HG03558 (cell line): Measurements from ENCODE around the gene TAAR8.
"Not testable (repeated sequence)": the region's sequence is repeated elsewhere in the genome, so short reads cannot be mapped to it uniquely, and the experiment has no call there.

ENCODE experiments used
- ATAC-seq: cut with Tn5 transposase; IDR thresholded peaks from one replicate; pipeline ENCODE4 v1.9.1; 2021; ENCODE audit warnings: moderate number of reproducible peaks; ENCODE audit not compliant: unreplicated experiment; ENCODE audit errors: extremely low read depth

The TAAR8 gene

GRCh38 chr6:132552372-132552771 is at the start of gene TAAR8:
TAAR8 (plus strand) TSS chr6:132552672; CDS start chr6:132552693, 21 bp downstream.
- no peak for ATAC-seq

DNA sequence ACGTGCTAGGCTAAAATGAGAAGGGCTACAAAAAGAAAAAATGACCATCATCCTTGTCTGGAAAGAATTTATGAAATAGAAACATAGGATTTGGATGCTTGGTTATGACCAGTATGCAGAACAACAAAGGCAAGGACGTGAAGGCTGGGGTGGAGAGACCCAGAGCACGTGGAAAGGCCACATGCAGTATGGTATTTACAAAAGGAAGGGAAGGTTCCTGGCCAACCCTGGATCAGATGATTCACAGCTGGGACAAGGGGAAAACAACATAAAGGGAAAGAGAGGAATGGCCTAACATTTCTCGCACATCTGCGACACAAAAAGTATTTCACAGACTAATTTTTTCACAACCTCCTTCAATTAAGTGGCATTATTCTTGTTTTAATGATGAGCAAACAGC is 47.7 kb upstream of the TAAR8 start:
- no peak for ATAC-seq

DNA sequence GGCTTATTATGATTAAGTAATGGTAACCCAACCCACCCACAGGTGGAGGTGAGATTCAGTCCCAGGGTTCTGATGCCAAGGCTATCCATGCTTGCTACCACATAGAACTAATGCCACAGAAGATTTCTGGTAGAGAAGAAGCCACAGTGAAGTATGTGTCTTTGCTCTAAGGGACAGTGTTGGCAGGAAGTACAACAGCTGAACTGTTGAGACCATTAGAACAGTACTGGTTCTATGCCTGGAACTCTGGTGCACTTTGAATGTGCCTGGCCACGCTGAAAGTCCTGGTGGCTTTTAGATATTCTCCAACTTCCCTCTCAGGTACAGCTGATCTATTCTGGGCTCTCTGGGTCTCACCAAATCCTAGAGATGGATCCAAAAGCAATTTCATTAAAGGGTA is 47.3 kb upstream of the TAAR8 start:
- no peak for ATAC-seq

DNA sequence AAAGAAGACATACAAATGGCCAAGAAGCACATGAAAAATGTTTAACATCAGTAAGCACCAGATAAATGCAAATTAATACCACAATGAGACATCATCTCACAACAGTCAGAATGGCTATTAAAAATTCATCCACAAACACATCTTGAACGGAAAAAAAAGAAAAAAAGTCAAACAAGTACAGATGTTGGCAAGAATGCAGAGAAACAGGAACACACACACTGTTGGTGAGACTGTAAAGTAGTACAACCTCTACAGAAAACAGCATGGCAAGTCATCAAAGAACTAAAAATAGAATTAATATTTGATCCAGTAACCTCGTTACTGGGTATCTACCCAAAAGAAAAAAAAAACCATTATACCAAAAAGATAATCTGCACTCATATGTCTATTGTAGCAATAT is 46.0 kb upstream of the TAAR8 start:
- no peak for ATAC-seq

- ATAC-seq: no peak
These were observed 45.3 kb upstream of the TAAR8 start for GRCh38 chr6:132506869-132507808.

DNA sequence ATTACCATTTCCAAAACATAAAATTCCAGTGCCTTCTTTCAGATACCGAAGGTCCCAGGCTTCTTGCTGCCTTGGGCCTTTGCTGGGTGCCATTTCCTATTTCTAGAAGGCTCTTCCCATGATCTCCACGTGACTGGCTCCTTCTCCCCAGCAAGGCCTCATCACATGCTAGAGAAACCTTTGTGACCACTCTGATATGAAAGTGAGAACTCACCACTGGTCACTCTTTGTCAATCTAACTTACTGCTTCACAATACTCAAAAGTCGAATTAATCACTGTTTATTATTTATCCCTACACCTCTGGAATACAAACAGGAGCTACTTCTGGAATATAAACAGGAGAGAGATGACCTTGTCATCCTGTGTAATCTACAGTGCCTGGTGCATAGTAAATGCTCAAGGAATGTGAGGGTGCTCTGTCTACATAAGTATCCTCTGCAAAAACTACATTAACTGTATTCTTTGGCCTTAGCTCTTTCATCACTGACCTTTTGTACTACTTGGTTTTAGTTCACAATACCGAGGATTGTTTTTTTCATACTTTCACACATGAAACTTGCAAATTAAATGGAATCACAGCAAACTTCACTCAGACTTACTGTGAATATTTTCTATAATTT is 41.2 kb upstream of the TAAR8 start:
- ATAC-seq: no peak

DNA sequence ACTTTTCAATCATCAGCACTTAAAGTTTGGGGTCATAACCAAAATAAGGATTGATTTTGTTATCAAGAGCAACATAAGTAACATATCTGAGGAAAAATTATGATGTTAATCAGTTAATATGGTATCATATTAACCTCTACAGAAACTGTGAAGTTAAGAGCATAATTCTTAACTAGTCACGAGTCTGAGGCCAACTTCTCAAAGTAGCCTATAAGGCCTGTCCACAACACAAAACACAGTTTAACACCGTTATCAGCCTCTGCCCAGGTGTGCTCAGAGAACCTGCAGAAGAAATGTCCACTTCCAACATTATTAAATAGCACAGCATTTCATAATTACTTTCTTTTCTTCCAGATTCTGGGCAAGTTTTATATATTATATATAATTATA is 40.6 kb upstream of the TAAR8 start:
- ATAC-seq: no peak

DNA sequence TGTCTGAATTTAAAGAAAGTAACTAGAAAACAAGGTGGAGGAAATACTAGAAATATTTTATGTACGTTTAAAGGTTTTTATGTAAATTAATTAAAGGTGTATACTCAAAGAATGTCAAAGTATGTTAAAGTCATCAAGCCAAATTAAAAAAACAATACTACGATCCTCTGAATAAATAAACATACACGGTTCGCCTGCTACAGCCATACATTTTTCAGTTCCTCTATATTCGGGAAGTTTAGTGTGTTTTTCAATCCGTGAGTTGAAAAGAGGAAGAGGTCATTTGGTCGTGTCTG is 40.2 kb upstream of the TAAR8 start:
- no peak for ATAC-seq

- peak; percentile 84 for ATAC-seq
These were observed 39.5 kb upstream of the TAAR8 start, which contains the start of gene STX7 for GRCh38 chr6:132512638-132513632. STX7 (minus strand) TSS chr6:132513116; CDS start chr6:132503530, 9,586 bp downstream.

- ATAC-seq: no peak
These were observed 38.5 kb upstream of the TAAR8 start for GRCh38 chr6:132513831-132514545.

- ATAC-seq: no peak
These were observed 37.1 kb upstream of the TAAR8 start for GRCh38 chr6:132515386-132515785.

DNA sequence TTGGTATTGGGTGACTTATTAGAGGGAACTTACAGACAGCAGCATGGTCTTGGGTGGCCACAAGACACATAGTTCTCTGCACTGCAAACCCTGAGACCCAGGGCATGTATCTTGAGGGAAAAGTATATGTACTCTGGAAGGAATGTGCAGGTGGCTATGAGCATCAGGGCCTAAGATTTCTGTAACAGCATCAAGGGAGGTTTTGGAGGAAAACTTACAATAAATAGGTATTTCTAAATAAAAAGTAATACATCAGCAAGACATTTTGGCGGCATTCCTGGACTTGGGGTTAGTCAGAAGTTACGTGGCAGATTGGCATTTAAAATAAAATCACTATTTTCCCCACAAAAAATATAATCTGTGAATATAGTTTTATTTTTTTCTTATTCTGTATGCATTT is 31.5 kb upstream of the TAAR8 start:
- ATAC-seq: no peak

DNA sequence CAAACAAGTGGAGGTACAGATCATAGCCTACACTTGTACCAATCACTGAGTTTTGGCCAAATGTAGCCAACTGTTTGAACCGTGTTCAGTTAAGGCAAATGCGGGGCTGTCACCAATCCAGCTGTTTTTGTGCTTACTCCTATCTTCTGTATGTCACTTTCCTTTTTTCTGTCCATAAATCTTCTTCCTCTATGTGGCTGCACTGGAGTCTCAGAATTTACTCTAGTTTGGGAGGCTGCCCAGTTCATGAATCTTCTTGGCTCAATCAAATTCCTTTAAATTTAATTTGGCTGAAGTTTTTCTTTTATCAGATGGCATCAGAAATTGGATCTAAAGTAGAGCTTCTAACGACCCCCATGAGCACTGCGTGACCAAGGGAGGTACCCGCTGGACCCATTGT is 27.8 kb upstream of the TAAR8 start:
- no peak for ATAC-seq

GRCh38 chr6:132525866-132526265 is 26.6 kb upstream of the TAAR8 start:
- no peak for ATAC-seq

DNA sequence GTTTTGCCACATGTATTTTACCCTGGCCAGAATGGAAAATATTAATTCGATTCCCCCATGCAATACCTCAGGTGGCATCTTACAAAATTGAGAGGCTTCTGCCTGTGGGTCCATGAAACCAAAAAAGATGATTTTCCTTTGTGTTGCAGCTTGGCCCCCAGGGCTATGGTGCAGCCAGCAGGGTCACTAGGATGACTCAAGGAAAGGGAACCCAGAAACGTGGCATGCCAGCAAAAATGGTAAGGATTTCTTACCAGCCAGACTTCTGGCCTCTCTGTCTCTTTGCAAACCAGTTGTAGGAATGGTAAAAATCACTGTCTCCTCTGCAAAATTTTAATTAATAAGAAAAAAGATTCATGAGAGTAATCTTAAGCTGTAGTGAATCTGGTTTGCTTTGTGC is 26.0 kb upstream of the TAAR8 start:
- ATAC-seq: no peak

GRCh38 chr6:132527791-132528190 is 24.7 kb upstream of the TAAR8 start:
- no peak for ATAC-seq

DNA sequence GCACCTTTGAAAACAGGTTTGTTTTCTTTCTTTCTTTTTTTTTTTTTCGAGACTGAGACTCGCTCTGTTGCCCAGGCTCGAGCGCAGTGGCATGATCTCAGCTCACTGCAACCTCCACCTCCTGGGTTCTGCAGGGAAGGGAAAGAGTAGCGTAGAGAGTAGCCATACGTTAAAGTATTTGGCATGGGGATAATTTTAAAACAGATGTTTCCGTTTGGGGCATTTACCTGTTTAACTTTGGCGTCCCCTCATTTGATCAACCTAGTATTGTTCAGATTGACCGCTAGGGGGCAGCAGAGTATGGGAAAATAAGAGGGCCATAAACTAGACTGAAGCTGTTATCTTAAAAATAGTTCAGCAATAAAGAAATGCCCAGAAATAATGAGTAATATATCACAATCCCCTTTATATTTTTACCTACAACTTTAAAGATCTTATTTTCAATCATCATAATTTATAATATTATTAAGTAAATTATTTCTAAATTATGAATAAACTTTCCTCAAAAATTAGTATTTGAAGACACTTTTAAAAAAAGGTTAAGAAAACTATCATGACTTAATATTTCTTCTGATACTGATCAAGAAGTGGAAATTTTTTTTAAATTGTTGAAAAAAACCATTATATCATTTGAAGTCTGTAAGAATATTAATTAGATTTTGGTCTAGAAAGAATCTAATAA is 22.0 kb upstream of the TAAR8 start:
- peak; percentile 76 for ATAC-seq

- not testable (repeated sequence) for ATAC-seq
These were observed 17.9 kb upstream of the TAAR8 start for GRCh38 chr6:132534546-132534945.

DNA sequence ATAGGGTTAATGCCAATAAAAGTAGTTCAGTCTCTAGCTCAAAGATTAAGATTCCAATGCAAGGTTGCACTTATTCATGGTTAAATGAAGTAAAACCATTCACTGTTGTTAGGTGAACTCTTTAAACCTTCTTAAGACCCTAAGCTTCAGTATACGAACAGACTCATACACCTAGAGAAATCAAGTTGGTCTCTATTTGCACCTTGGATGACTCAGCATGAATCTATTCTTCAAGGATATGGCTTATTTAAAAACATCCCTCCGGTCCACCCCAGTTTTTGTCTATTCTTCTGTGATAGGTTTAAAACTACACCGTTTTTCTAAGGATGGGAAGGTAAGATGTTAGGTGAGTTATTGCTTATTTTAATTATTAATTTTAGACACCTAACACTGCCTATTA is 15.3 kb upstream of the TAAR8 start:
- ATAC-seq: no peak
